ENCODE data around the gene KCNK13. TPM values are rescaled to one million over a fixed set of nuclear protein-coding genes. Genes with fewer than 3 reads are reported as not detected.

KCNK13 gene
- total and polyA plus RNA-seq, 2 of the 4 experiments (the other 2 are of a cell fraction), result not detected

DNA sequence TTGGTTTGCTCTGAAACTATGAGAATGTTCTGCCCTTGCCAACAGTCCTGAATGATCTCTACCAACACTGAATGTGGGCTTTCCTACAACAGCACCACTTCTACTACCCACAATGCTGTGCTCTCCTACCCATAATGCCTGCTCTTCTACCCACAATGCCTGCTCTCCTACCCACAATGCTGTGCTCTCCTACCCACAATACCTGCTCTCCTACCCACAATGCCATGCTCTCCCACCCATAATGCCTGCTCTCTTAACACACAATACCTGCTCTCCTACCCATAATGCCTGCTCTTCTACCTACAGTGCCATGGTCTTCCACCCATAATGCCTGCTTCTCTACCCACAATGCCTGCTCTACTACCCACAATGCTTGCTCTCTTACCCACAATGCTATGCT, 92.3 kb downstream of the KCNK13 start:
- H4K20me1 ChIP-seq (ENCODE audit: insufficient read depth, low read length), result no peaks in the 10 kb centered on the region
- dilution Hi-C loops (cut with HindIII; ENCODE audit: low sequenced_read_pairs, unreplicated experiment), result no loop called here
- no peak overlapping the region for H4K91ac ChIP-seq (ENCODE audit: insufficient read depth, low read depth, low read length)
- no peak overlapping the region for H3K23ac ChIP-seq (ENCODE audit: low read depth, low read length)
- DNase-seq, result no peak
- H3K9me3 ChIP-seq (ENCODE audit: control insufficient read depth, insufficient read depth, low read length), result no peaks in the 10 kb centered on the region
- no peak for TF ChIP-seq USF2 (IDR thresholded peaks at IDR 0.05; ENCODE audit: low read depth, low read length)
- TF ChIP-seq FOS (IDR thresholded peaks at IDR 0.05; ENCODE audit: low read depth, low read length), result no peak
- no peak for TF ChIP-seq POLR2A (IDR thresholded peaks at IDR 0.05; ENCODE audit: low read depth, low read length)
- TF ChIP-seq CEBPB (IDR thresholded peaks at IDR 0.05; ENCODE audit: low read depth, low read length), result no peak
- TF ChIP-seq BHLHE40 (IDR thresholded peaks at IDR 0.05; ENCODE audit: low read depth, low read length), result no peak
- no peak for TF ChIP-seq RAD21 (IDR thresholded peaks at IDR 0.05; ENCODE audit: low read length)
- TF ChIP-seq RCOR1 (IDR thresholded peaks at IDR 0.05; ENCODE audit: insufficient replicate concordance, low read length), result no peak
- TF ChIP-seq NFE2L2 (IDR thresholded peaks at IDR 0.05; ENCODE audit: low read depth, low read length), result no peak
- no peak for TF ChIP-seq MXI1 (IDR thresholded peaks at IDR 0.05; ENCODE audit: borderline replicate concordance, low read depth, low read length)
- TF ChIP-seq SMC3 (IDR thresholded peaks at IDR 0.05; ENCODE audit: low read depth, low read length), result no peak
- no peak for TF ChIP-seq ELK1 (IDR thresholded peaks at IDR 0.05; ENCODE audit: borderline replicate concordance, low read depth, low read length)
- TF ChIP-seq CHD1 (IDR thresholded peaks at IDR 0.05; ENCODE audit: low read depth, low read length), result no peak
- no peak for TF ChIP-seq MAZ (IDR thresholded peaks at IDR 0.05; ENCODE audit: borderline replicate concordance, low read depth, low read length)
- TF ChIP-seq MAFK (IDR thresholded peaks at IDR 0.05; ENCODE audit: low read depth, low read length), result no peak
- TF ChIP-seq, protein P1, sequence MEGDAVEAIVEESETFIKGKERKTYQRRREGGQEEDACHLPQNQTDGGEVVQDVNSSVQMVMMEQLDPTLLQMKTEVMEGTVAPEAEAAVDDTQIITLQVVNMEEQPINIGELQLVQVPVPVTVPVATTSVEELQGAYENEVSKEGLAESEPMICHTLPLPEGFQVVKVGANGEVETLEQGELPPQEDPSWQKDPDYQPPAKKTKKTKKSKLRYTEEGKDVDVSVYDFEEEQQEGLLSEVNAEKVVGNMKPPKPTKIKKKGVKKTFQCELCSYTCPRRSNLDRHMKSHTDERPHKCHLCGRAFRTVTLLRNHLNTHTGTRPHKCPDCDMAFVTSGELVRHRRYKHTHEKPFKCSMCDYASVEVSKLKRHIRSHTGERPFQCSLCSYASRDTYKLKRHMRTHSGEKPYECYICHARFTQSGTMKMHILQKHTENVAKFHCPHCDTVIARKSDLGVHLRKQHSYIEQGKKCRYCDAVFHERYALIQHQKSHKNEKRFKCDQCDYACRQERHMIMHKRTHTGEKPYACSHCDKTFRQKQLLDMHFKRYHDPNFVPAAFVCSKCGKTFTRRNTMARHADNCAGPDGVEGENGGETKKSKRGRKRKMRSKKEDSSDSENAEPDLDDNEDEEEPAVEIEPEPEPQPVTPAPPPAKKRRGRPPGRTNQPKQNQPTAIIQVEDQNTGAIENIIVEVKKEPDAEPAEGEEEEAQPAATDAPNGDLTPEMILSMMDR (conservative IDR thresholded peaks at IDR 0.05; ENCODE audit: low read depth, low read length), result no peak
- TF ChIP-seq RFX5 (IDR thresholded peaks at IDR 0.05; ENCODE audit: low read depth, low read length), result no peak
- no TSS peak for BruUV-seq (replicated peaks)
- no peak overlapping the region for H3K4ac ChIP-seq (ENCODE audit: low read depth, low read length)
- H2AFZ ChIP-seq (replicated peaks; ENCODE audit: low read length, poor library complexity), result no peak overlapping the region
- H3K36me3 ChIP-seq (ENCODE audit: control insufficient read depth, insufficient read depth, low read length), result no peaks in the 10 kb centered on the region
- H4K5ac ChIP-seq (ENCODE audit: low read depth, low read length), result no peak overlapping the region
- H4K8ac ChIP-seq (ENCODE audit: low read depth in 2 of 2, low read length in 2 of 2), result no peak overlapping the region
- H3K4me2 ChIP-seq (ENCODE audit: low read depth, low read length), result no peak overlapping the region
- H3K18ac ChIP-seq (ENCODE audit: low read depth, low read length), result no peak overlapping the region
- no peak overlapping the region for H3K4me3 ChIP-seq (ENCODE audit: insufficient read depth, low read depth, low read length)
- intact Hi-C loops (cut with micrococcal nuclease), result no loop called here
- ChIA-PET CTCF (no interaction called here), POLR2A (ENCODE audit: unreplicated experiment) (no interaction called here)
- H2BK120ac ChIP-seq (ENCODE audit: low read depth, low read length), result no peak overlapping the region
- no peak overlapping the region for H2BK20ac ChIP-seq (ENCODE audit: low read depth, low read length)
- no peak overlapping the region for H3K27ac ChIP-seq (ENCODE audit: insufficient read depth, low read length)
- no peak overlapping the region for H3K56ac ChIP-seq (ENCODE audit: extremely low read depth, insufficient read depth, low read length)
- ATAC-seq (ENCODE audit: low read depth), result no peak
- no peak overlapping the region for H2BK15ac ChIP-seq (ENCODE audit: low read depth, low read length)
- in situ Hi-C loops (cut with MboI; ENCODE audit: low sequenced_read_pairs), result no loop called here
- H3K79me1 ChIP-seq (ENCODE audit: low read depth in 1 of 2, low read length in 2 of 2), result no peaks in the 10 kb centered on the region
- peaks cover 12% of the 10 kb centered on the region for H3K27me3 ChIP-seq (ENCODE audit: control insufficient read depth, insufficient read depth, low read length)
- no peaks in the 10 kb centered on the region for H3K4me1 ChIP-seq (ENCODE audit: control insufficient read depth, insufficient read depth, low read length)
- H2AK5ac ChIP-seq (ENCODE audit: low read depth, low read length), result no peak overlapping the region
- no peak overlapping the region for H2BK5ac ChIP-seq (ENCODE audit: low read depth, low read length, poor library complexity, severe bottlenecking)
- H3K9me1 ChIP-seq (ENCODE audit: insufficient read depth, low read length), result no peaks in the 10 kb centered on the region
- H2AK9ac ChIP-seq (replicated peaks; ENCODE audit: low read depth, low read length, poor library complexity), result peak overlapping the region; percentile 19
- no peak overlapping the region for H3K9ac ChIP-seq (ENCODE audit: low read depth, low read length)
- H3K14ac ChIP-seq (replicated peaks; ENCODE audit: low read depth, low read length), result no peak overlapping the region
